ENCODE data around the gene RNU6-1. TPM values are rescaled to one million over a fixed set of nuclear protein-coding genes. Genes with fewer than 3 reads are reported as not detected.

The RNU6-1 gene
- total RNA-seq, 2 experiments from 2014 or later: not detected

Other genes with a start within 250 kb of the RNU6-1 start
- under 1 TPM; 0.06 to 0.08 TPM for gene SKOR1, start 14.5 kb downstream of the RNU6-1 start, total RNA-seq
- gene PIAS1, start 214.3 kb upstream of the RNU6-1 start, total RNA-seq: 10 to 100 TPM; 23.5 to 25.3 TPM

Measured in activated CD8-positive, alpha-beta memory T cell treated with anti-CD3 and anti-CD28 coated beads for 36 hours (primary cell).